MM.1S (cell line): Measurements from ENCODE around the gene HYOU1.
A peak's percentile ranks its signal among the peaks of the same experiment; 100 is the strongest.

Experiments used
- DNase-seq: peaks from one replicate; pipeline ENCODE4 v3.0.0-alpha.2; 2015
- H2AFZ ChIP-seq: fragments of 300-600 bp; sonication (generic); 2 replicates; pipeline ENCODE4 v1.6.0; 2016; ENCODE audit warnings: antibody characterized with exemption, low read length
- H3F3A ChIP-seq: fragments of 300-600 bp; sonication (generic); 2 replicates; pipeline ENCODE4 v1.6.1; 2016; ENCODE audit warnings: mild to moderate bottlenecking, antibody characterized with exemption, low read length, moderate library complexity, mixed read lengths; ENCODE audit not compliant: insufficient read depth
- H3K27ac ChIP-seq: fragments of 300-600 bp; sonication (generic); 2 replicates; pipeline ENCODE4 v1.5.1; 2016; ENCODE audit warnings: mild to moderate bottlenecking, low read length
- H3K27me3 ChIP-seq: fragments of 300-600 bp; sonication (generic); replicated peaks from 2 replicates; pipeline ENCODE4 v1.6.0; 2016; ENCODE audit warnings: low read length; ENCODE audit not compliant: insufficient read depth
- H3K36me3 ChIP-seq: fragments of 300-600 bp; sonication (generic); replicated peaks from 2 replicates; pipeline ENCODE4 v1.6.1; 2016; ENCODE audit warnings: mild to moderate bottlenecking, low read length, mixed read lengths; ENCODE audit not compliant: insufficient read depth
- H3K4me1 ChIP-seq: fragments of 300-600 bp; sonication (generic); 2 replicates; pipeline ENCODE4 v1.6.1; 2016; ENCODE audit warnings: low read length, mixed read lengths
- H3K4me2 ChIP-seq: fragments of 300-600 bp; sonication (generic); 2 replicates; pipeline ENCODE4 v1.6.0; 2016; ENCODE audit warnings: low read depth, low read length
- H3K4me3 ChIP-seq: fragments of 300-600 bp; sonication (generic); 2 replicates; pipeline ENCODE4 v1.5.1; 2016; ENCODE audit warnings: low read length, mixed read lengths
- H3K79me2 ChIP-seq: fragments of 300-600 bp; sonication (generic); 2 replicates; pipeline ENCODE4 v1.6.1; 2016; ENCODE audit warnings: mixed run types, low read length, mixed read lengths
- H3K9ac ChIP-seq: fragments of 300-600 bp; sonication (generic); 2 replicates; pipeline ENCODE4 v1.6.1; 2016; ENCODE audit warnings: low read length, mixed read lengths
- H3K9me2 ChIP-seq: fragments of 300-600 bp; sonication (generic); replicated peaks from 2 replicates; pipeline ENCODE4 v1.6.1; 2016; ENCODE audit warnings: mild to moderate bottlenecking, low read length, mixed read lengths; ENCODE audit not compliant: insufficient read depth
- H3K9me3 ChIP-seq: fragments of 300-600 bp; sonication (generic); replicated peaks from 2 replicates; pipeline ENCODE4 v1.6.1; 2016; ENCODE audit warnings: mild to moderate bottlenecking, low read length, mixed read lengths; ENCODE audit not compliant: insufficient read depth
- H4K20me1 ChIP-seq: fragments of 300-600 bp; sonication (generic); 2 replicates; pipeline ENCODE4 v1.6.1; 2016; ENCODE audit warnings: mild to moderate bottlenecking, low read length, moderate library complexity, mixed read lengths; ENCODE audit not compliant: insufficient read depth
- EZH2 ChIP-seq: fragments of 300-600 bp; sonication (generic); optimal IDR thresholded peaks from 2 replicates; pipeline ENCODE3; 2017; ENCODE audit warnings: low read depth, mild to moderate bottlenecking, antibody characterized with exemption, low read length, mixed read lengths
- EZH2phosphoT487 ChIP-seq: fragments of 300-600 bp; sonication (generic); IDR thresholded peaks from 2 replicates; pipeline ENCODE4 v1.6.1; 2018; ENCODE audit warnings: antibody characterized with exemption, low read length
- TF ChIP-seq, protein P1 (sequence below): fragments of 300-600 bp; sonication (generic); IDR thresholded peaks from 2 replicates; pipeline ENCODE4 v1.5.1; 2016; ENCODE audit warnings: antibody characterized with exemption, low read length, mixed read lengths

The HYOU1 gene

DNA sequence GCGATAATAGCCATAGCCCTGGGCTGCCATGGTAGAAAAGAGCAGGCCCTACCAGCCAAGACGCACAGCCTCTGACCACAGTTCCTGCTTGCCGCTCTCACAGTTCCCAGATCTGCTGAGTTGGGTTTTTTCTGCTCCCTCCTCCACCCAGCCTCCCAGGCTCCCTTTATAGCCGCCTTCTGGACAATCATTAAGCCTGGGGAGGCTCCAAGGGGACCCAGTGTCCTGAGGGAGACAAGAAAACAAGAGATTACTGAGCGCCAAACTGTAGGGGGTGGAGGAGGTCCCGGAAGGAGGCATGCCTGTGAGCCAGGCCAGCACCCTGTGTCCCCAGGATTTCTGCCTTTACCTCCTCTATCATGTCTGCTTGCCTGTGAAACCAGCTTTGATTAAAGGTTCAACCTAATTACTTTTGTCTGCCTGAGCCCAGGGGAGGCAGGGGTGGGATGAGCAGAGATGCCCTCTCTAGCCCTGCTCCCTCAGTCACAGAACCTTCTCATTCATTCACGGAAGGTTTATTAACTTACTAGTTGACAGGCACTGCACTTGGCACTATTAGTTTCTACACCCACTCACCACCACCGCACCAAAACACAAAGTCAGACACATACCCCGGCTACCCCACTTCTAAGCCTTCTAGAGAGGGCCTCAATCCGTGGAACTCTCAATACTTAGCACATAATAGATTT is 27.5 kb downstream of the HYOU1 start:
- peaks cover 62% of the 10 kb centered on the region for H3K79me2 ChIP-seq
- peak overlapping the region; percentile 88 for H3K4me3 ChIP-seq
- no peaks in the 10 kb centered on the region for H3K9me2 ChIP-seq
- peak overlapping the region; percentile 76 for H3K27ac ChIP-seq
- no peaks in the 10 kb centered on the region for H3K9me3 ChIP-seq
- peaks cover 26% of the 10 kb centered on the region for H3K4me1 ChIP-seq
- peaks cover 16% of the 10 kb centered on the region for H3F3A ChIP-seq
- H3K4me2 ChIP-seq = peak overlapping the region; percentile 100
- H2AFZ ChIP-seq = peak overlapping the region; percentile 45
- no peaks in the 10 kb centered on the region for H4K20me1 ChIP-seq
- H3K9ac ChIP-seq = peak overlapping the region; percentile 91
- H3K36me3 ChIP-seq = no peaks in the 10 kb centered on the region
- H3K27me3 ChIP-seq = no peaks in the 10 kb centered on the region
- peak; percentile 74 for DNase-seq
- TF ChIP-seq EZH2phosphoT487 = no peak
- TF ChIP-seq EZH2 = no peak
- TF ChIP-seq, protein P1, sequence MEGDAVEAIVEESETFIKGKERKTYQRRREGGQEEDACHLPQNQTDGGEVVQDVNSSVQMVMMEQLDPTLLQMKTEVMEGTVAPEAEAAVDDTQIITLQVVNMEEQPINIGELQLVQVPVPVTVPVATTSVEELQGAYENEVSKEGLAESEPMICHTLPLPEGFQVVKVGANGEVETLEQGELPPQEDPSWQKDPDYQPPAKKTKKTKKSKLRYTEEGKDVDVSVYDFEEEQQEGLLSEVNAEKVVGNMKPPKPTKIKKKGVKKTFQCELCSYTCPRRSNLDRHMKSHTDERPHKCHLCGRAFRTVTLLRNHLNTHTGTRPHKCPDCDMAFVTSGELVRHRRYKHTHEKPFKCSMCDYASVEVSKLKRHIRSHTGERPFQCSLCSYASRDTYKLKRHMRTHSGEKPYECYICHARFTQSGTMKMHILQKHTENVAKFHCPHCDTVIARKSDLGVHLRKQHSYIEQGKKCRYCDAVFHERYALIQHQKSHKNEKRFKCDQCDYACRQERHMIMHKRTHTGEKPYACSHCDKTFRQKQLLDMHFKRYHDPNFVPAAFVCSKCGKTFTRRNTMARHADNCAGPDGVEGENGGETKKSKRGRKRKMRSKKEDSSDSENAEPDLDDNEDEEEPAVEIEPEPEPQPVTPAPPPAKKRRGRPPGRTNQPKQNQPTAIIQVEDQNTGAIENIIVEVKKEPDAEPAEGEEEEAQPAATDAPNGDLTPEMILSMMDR = no peak

DNA sequence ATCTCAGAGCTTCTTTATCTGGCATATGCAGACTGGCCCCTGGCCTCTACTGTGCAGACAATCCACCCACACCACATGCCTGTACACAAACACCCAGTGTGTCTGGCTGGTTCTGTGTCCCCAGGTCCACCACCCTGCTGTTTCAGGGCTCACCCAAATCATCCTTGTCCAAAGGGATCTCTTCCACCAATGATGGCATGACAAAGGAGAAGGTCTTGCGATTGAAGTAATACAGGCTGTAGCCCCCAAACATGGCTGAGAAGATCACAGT is 28.0 kb downstream of the HYOU1 start:
- TF ChIP-seq, protein P1 = no peak
- no peak for TF ChIP-seq EZH2phosphoT487
- no peaks in the 10 kb centered on the region for H3K9me2 ChIP-seq
- peaks cover 21% of the 10 kb centered on the region for H3F3A ChIP-seq
- H3K79me2 ChIP-seq = peaks cover 67% of the 10 kb centered on the region
- peaks cover 31% of the 10 kb centered on the region for H3K4me1 ChIP-seq
- H3K4me2 ChIP-seq = peak overlapping the region; percentile 100
- no peaks in the 10 kb centered on the region for H3K9me3 ChIP-seq
- no peak for DNase-seq
- H2AFZ ChIP-seq = peak overlapping the region; percentile 45
- H3K27me3 ChIP-seq = no peaks in the 10 kb centered on the region
- H4K20me1 ChIP-seq = no peaks in the 10 kb centered on the region
- no peaks in the 10 kb centered on the region for H3K36me3 ChIP-seq
- peak overlapping the region; percentile 91 for H3K9ac ChIP-seq
- peak overlapping the region; percentile 88 for H3K4me3 ChIP-seq
- peak overlapping the region; percentile 76 for H3K27ac ChIP-seq

DNA sequence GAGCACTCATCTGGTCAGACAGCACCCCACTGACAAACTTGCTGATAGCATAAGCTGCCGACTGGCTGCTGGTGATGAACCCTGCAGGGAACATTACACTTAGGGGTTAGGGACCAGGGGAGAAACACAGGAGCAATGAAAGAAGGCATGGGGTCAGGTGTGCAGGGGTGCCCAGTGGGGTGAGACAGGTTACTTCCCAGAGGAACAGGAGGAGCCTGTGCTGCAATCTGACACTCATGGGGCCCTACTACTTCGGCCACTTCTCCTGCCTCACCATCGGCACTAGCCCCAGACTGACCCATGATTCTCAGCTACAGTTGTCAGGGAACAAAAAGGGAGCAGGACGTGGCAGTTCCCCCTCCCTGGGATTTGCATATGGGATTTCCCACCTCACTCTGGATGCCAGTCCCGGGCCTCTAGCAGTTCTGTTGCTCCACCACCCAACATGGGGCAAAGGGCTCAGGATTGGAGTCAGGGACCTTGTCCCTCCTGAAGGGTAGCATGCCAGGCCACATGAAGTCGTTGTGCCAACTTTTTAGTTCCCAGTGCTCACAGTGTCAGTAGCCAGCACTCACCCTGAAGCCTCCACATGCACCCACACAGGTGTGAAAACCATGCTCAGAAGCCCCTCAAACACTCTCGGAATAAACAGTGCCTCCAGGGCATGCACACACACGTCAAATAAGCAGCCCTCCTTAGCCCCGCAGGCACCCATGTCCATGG is 28.5 kb downstream of the HYOU1 start:
- no peaks in the 10 kb centered on the region for H4K20me1 ChIP-seq
- H2AFZ ChIP-seq = peak overlapping the region; percentile 45; the same call in 1 of the 2 replicates
- no peak for DNase-seq
- no peaks in the 10 kb centered on the region for H3K9me3 ChIP-seq
- H3K36me3 ChIP-seq = no peaks in the 10 kb centered on the region
- peaks cover 25% of the 10 kb centered on the region for H3F3A ChIP-seq
- H3K4me1 ChIP-seq = peaks cover 36% of the 10 kb centered on the region
- H3K4me2 ChIP-seq = peak overlapping the region; percentile 100
- no peaks in the 10 kb centered on the region for H3K27me3 ChIP-seq
- H3K4me3 ChIP-seq = peak overlapping the region; percentile 88
- H3K27ac ChIP-seq = peak overlapping the region; percentile 76
- H3K9ac ChIP-seq = peak overlapping the region; percentile 91
- peaks cover 72% of the 10 kb centered on the region for H3K79me2 ChIP-seq
- no peaks in the 10 kb centered on the region for H3K9me2 ChIP-seq
- no peak for TF ChIP-seq EZH2
- TF ChIP-seq, protein P1 = no peak
- no peak for TF ChIP-seq EZH2phosphoT487
